Astrocyte (in vitro differentiated cells and primary cell): Measurements from ENCODE around the gene OSBPL6. TPM values are rescaled to one million over a fixed set of nuclear protein-coding genes. Genes with fewer than 3 reads are reported as not detected.

ENCODE experiments used
- DNase-seq: peaks from one replicate; pipeline ENCODE4 v3.0.0-alpha.2; 2010; ENCODE audit warnings: low read depth
- FAIRE-seq: peaks from 2 replicates; lab custom pipeline; 2011; peaks lifted over from hg19 to GRCh38; lab: Jason Lieb, UNC
- H2AFZ ChIP-seq: 2 replicates; pipeline ENCODE4 v1.6.0; 2012; ENCODE audit warnings: low read depth, low read length, inconsistent platforms
- H3K27ac ChIP-seq: 2 replicates; pipeline ENCODE4 v1.5.1; 2011; ENCODE audit warnings: low read depth, low read length, inconsistent platforms
- H3K27me3 ChIP-seq: 2 replicates; pipeline ENCODE4 v1.6.0; 2011; ENCODE audit warnings: low read length, inconsistent platforms; ENCODE audit not compliant: insufficient read depth
- H3K36me3 ChIP-seq: 2 replicates; pipeline ENCODE4 v1.5.1; 2011; ENCODE audit warnings: low read length, inconsistent platforms; ENCODE audit not compliant: insufficient read depth
- H3K4me1 ChIP-seq: 2 replicates; pipeline ENCODE4 v1.5.1; 2011; ENCODE audit warnings: low read length, inconsistent platforms; ENCODE audit not compliant: insufficient read depth
- H3K4me2 ChIP-seq: 2 replicates; pipeline ENCODE4 v1.6.0; 2012; ENCODE audit warnings: low read length, inconsistent platforms
- H3K4me3 ChIP-seq: 2 replicates; pipeline ENCODE4 v1.5.1; 2011; ENCODE audit warnings: low read depth, mild to moderate bottlenecking, low read length, inconsistent platforms; ENCODE audit not compliant: insufficient read depth
- H3K79me2 ChIP-seq: 2 replicates; pipeline ENCODE4 v1.6.0; 2012; ENCODE audit warnings: mild to moderate bottlenecking, low read length, inconsistent platforms; ENCODE audit not compliant: insufficient read depth
- H3K9ac ChIP-seq: 2 replicates; pipeline ENCODE4 v1.6.0; 2012; ENCODE audit warnings: mild to moderate bottlenecking, low read length, inconsistent platforms
- H3K9me3 ChIP-seq: 2 replicates; pipeline ENCODE4 v1.5.1; 2012; ENCODE audit warnings: low read depth, mild to moderate bottlenecking, low read length, inconsistent platforms; ENCODE audit not compliant: insufficient read depth
- H4K20me1 ChIP-seq: 2 replicates; pipeline ENCODE4 v1.6.0; 2012; ENCODE audit warnings: low read length, inconsistent platforms; ENCODE audit not compliant: insufficient read depth
- H3K27ac Mint-ChIP-seq: one replicate; pipeline ENCODE4 v1.8.0; 2021; ENCODE audit warnings: mild to moderate bottlenecking, mixed read lengths; ENCODE audit not compliant: unreplicated experiment
- H3K27me3 Mint-ChIP-seq: one replicate; pipeline ENCODE4 v1.8.0; 2021; ENCODE audit warnings: low read depth, mixed read lengths; ENCODE audit not compliant: unreplicated experiment
- H3K36me3 Mint-ChIP-seq: one replicate; pipeline ENCODE4 v1.8.0; 2021; ENCODE audit warnings: low read depth, mixed read lengths; ENCODE audit not compliant: unreplicated experiment
- H3K4me1 Mint-ChIP-seq: one replicate; pipeline ENCODE4 v1.8.0; 2021; ENCODE audit warnings: low read depth, mixed read lengths; ENCODE audit not compliant: unreplicated experiment
- H3K4me3 Mint-ChIP-seq: one replicate; pipeline ENCODE4 v1.8.0; 2021; ENCODE audit warnings: mild to moderate bottlenecking, moderate library complexity, mixed read lengths; ENCODE audit not compliant: unreplicated experiment
- H3K9me3 Mint-ChIP-seq: one replicate; pipeline ENCODE4 v1.8.0; 2021; ENCODE audit warnings: mild to moderate bottlenecking, mixed read lengths; ENCODE audit not compliant: unreplicated experiment
- CTCF ChIP-seq: IDR thresholded peaks from 2 replicates; pipeline ENCODE4 v1.5.1; 2011; ENCODE audit warnings: low read depth, mild to moderate bottlenecking, inconsistent platforms, low read length, moderate library complexity; ENCODE audit not compliant: insufficient read depth
- EZH2 ChIP-seq: IDR thresholded peaks from 2 replicates; pipeline ENCODE4 v1.6.1; 2012; ENCODE audit warnings: mild to moderate bottlenecking, low read length, inconsistent platforms; ENCODE audit not compliant: insufficient read depth
- total RNA-seq: library from RNA; stranded (reverse); gene quantifications from 2 replicates; pipeline ENCODE4 v1.2.1, GENCODE V29; 2021

Gene OSBPL6
- total RNA-seq, 1 donor from 2014 or later: 13.4 TPM

- DNase-seq: no peak
- no peak for TF ChIP-seq CTCF
- no peak for TF ChIP-seq EZH2
- H3K36me3 Mint-ChIP-seq: peaks cover 10% of the 10 kb centered on the region
- H3K27ac ChIP-seq: no peak overlapping the region
- no peak overlapping the region for H3K4me3 ChIP-seq
- H3K79me2 ChIP-seq: no peaks in the 10 kb centered on the region
- H3K36me3 ChIP-seq: peaks cover 2% of the 10 kb centered on the region
- H3K4me1 Mint-ChIP-seq: no peaks in the 10 kb centered on the region
- H3K27me3 Mint-ChIP-seq: no peaks in the 10 kb centered on the region
- H2AFZ ChIP-seq: no peak overlapping the region
- H3K27me3 ChIP-seq: no peaks in the 10 kb centered on the region
- H3K9me3 Mint-ChIP-seq: no peaks in the 10 kb centered on the region
- no peaks in the 10 kb centered on the region for H4K20me1 ChIP-seq
- H3K4me2 ChIP-seq: no peak overlapping the region
- H3K4me1 ChIP-seq: no peaks in the 10 kb centered on the region
- no peak overlapping the region for H3K4me3 Mint-ChIP-seq
- no peak for FAIRE-seq
- no peak overlapping the region for H3K27ac Mint-ChIP-seq
- no peak overlapping the region for H3K9ac ChIP-seq
- no peaks in the 10 kb centered on the region for H3K9me3 ChIP-seq
These were observed 180.6 kb downstream of the OSBPL6 start for GRCh38 chr2:178374865-178375264.

GRCh38 chr2:178377046-178377445 lies 182.7 kb downstream of the OSBPL6 start:
- H3K4me1 ChIP-seq: no peaks in the 10 kb centered on the region
- H3K27me3 ChIP-seq: no peaks in the 10 kb centered on the region
- FAIRE-seq (no peak), DNase-seq (no peak)
- H3K27me3 Mint-ChIP-seq: no peaks in the 10 kb centered on the region
- H4K20me1 ChIP-seq: no peaks in the 10 kb centered on the region
- no peak overlapping the region for H3K4me3 ChIP-seq
- H3K4me3 Mint-ChIP-seq: no peak overlapping the region
- no peak overlapping the region for H3K27ac Mint-ChIP-seq
- no peak overlapping the region for H2AFZ ChIP-seq
- no peaks in the 10 kb centered on the region for H3K4me1 Mint-ChIP-seq
- H3K27ac ChIP-seq: no peak overlapping the region
- H3K36me3 ChIP-seq: peaks cover 2% of the 10 kb centered on the region
- peaks cover 10% of the 10 kb centered on the region for H3K36me3 Mint-ChIP-seq
- H3K9me3 ChIP-seq: no peaks in the 10 kb centered on the region
- H3K79me2 ChIP-seq: no peaks in the 10 kb centered on the region
- TF ChIP-seq EZH2: no peak
- no peak for TF ChIP-seq CTCF
- H3K9me3 Mint-ChIP-seq: no peaks in the 10 kb centered on the region
- H3K4me2 ChIP-seq: no peak overlapping the region
- no peak overlapping the region for H3K9ac ChIP-seq

- FAIRE-seq: no peak
These were observed 185.1 kb downstream of the OSBPL6 start for GRCh38 chr2:178379162-178380004.

More at GRCh38 chr2:178379162-178380004, 185.1 kb downstream of the OSBPL6 start:
- H4K20me1 ChIP-seq: no peaks in the 10 kb centered on the region
- H3K4me2 ChIP-seq: no peak overlapping the region
- H3K27ac ChIP-seq: no peak overlapping the region
- H3K79me2 ChIP-seq: no peaks in the 10 kb centered on the region
- Mint-ChIP-seq H3K9me3 (no peaks in the 10 kb centered on the region), H3K4me3 (no peak overlapping the region), H3K36me3 (peaks cover 18% of the 10 kb centered on the region), H3K4me1 (no peaks in the 10 kb centered on the region), H3K27me3 (no peaks in the 10 kb centered on the region), H3K27ac (no peak overlapping the region)
- H3K4me1 ChIP-seq: no peaks in the 10 kb centered on the region
- H3K9me3 ChIP-seq: no peaks in the 10 kb centered on the region
- no peaks in the 10 kb centered on the region for H3K27me3 ChIP-seq
- H2AFZ ChIP-seq: no peak overlapping the region
- H3K36me3 ChIP-seq: peaks cover 5% of the 10 kb centered on the region
- no peak overlapping the region for H3K9ac ChIP-seq
- no peak for TF ChIP-seq CTCF
- TF ChIP-seq EZH2: no peak
- H3K4me3 ChIP-seq: no peak overlapping the region
- DNase-seq: no peak
